GM15510 (cell line): Measurements from ENCODE around the gene AAR2.

Experiments used
- POLR2A ChIP-seq: IDR thresholded peaks from 3 replicates; pipeline ENCODE4 v1.6.1; 2011; ENCODE audit warnings: borderline replicate concordance; ENCODE audit not compliant: insufficient read length; ENCODE audit errors: extremely low read depth

AAR2 gene

GRCh38 chr20:36214684-36215256 is 21.5 kb upstream of the AAR2 start:
- TF ChIP-seq POLR2A, result no peak

GRCh38 chr20:36215778-36216177 is 20.5 kb upstream of the AAR2 start:
- TF ChIP-seq POLR2A, result no peak

GRCh38 chr20:36216314-36217025 is 19.8 kb upstream of the AAR2 start:
- no peak for TF ChIP-seq POLR2A

DNA sequence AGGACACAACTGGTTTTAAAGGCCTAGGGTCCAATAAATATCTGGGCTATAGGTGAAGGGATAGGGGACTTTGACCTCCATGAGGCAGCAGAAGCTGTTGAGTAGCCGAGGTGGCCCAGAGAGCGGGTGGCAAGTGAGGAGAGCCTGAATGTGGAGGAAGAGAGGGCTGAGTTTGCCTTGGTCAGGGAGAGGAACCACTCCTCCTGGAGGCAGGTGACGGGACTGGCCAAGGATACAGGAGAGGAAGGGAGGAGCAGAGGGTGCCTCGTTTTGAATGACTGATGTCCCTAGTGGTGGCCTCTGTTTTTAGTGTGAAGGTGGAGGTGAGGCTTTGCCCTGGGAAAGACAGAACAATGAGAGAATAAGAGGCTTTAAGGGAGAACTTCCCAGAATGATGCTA is 19.1 kb upstream of the AAR2 start:
- TF ChIP-seq POLR2A, result no peak

GRCh38 chr20:36218380-36219064 is 17.8 kb upstream of the AAR2 start:
- TF ChIP-seq POLR2A, result no peak

- no peak for TF ChIP-seq POLR2A
Observed at GRCh38 chr20:36219671-36220220, 16.5 kb upstream of the AAR2 start.

- TF ChIP-seq POLR2A, result no peak
Observed at GRCh38 chr20:36225666-36226065, 10.6 kb upstream of the AAR2 start.

GRCh38 chr20:36228770-36229169 is 7.5 kb upstream of the AAR2 start:
- TF ChIP-seq POLR2A, result no peak

GRCh38 chr20:36230019-36230418 is 6.3 kb upstream of the AAR2 start:
- TF ChIP-seq POLR2A, result no peak

GRCh38 chr20:36231331-36231730 is 4.9 kb upstream of the AAR2 start:
- TF ChIP-seq POLR2A, result no peak

- TF ChIP-seq POLR2A, result no peak
Observed at GRCh38 chr20:36234771-36235320, 1.4 kb upstream of the AAR2 start.

DNA sequence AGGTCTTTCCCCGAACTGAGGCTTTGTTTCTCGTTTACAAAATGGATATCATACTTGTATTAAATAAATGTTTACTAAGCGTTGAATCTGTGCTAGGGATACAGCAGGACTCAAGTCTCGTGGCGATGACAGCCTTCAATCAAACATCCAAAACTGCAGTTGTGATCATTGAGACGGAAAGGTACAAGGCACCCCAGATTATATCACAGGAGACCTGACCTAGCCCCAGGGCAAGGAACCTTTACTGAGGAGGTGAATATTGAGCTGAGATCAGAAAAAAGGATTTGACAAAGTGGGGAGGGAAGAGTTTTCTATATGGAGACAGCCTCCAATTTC is 476 bp downstream of the AAR2 start:
- TF ChIP-seq POLR2A, result no peak

- no peak for TF ChIP-seq POLR2A
Observed at GRCh38 chr20:36237477-36237876, 1.2 kb downstream of the AAR2 start.

- TF ChIP-seq POLR2A, result no peak
Observed at GRCh38 chr20:36238153-36238552, 1.9 kb downstream of the AAR2 start.

DNA sequence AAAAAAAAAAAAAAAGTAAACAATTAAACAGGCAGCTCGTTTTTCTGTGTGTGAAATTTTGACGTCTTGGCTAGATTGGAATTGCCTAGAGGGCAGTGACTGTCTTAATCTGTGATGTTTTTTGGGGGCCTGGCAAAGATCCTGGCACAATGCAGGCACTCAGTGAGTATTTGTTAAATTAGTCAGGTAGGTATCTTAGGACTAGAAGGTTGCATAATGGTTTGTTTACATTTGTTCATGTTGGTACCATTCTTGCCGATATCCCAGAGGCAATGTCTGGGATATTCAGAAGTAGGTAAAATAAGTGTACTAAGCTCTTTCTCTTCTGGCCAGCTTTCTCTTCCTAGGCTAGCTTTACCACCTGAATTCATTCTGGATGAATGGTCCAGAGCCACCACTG is 2.5 kb downstream of the AAR2 start:
- no peak for TF ChIP-seq POLR2A

DNA sequence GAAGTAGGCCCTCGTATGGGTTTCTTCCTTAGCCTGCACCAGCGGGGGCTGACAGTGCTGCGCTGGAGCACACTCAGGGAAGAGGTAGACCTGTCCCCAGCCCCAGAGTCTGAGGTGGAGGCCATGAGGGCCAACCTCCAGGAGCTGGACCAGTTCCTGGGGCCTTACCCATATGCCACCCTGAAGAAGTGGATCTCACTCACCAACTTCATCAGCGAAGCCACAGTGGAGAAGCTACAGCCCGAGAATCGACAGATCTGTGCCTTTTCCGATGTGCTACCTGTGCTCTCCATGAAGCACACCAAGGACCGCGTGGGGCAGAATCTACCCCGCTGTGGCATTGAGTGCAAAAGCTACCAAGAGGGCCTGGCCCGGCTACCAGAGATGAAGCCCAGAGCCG is 3.8 kb downstream of the AAR2 start:
- no peak for TF ChIP-seq POLR2A

DNA sequence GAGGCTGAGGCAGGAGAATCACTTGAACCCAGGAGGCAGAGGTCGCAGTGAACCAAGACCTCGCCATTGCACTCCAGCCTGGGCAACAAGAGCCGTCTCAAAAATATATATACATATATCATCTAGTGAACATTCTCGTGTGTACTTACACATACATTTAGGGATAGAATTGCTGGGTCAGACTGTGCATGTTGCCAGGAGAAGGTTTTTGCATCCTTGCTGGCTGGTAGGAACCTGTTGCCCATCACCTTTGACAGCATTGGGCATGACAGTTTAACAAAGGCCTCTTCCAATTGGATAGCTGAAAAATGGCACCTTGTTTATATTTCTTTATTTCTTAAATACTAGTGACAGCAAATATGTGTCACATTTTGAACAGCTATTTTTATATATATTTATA is 5.4 kb downstream of the AAR2 start:
- no peak for TF ChIP-seq POLR2A

GRCh38 chr20:36243726-36244125 is 7.4 kb downstream of the AAR2 start:
- TF ChIP-seq POLR2A, result no peak
